IPS-18a (cell line): ENCODE results near the gene ST8SIA3.

Source experiments
- H3K27ac ChIP-seq: one replicate; pipeline ENCODE4 v1.5.1; 2013; ENCODE audit warnings: low read length
- H3K27me3 ChIP-seq: one replicate; pipeline ENCODE4 v1.6.1; 2013; ENCODE audit warnings: mild to moderate bottlenecking, low read length; ENCODE audit not compliant: control insufficient read depth, insufficient read depth
- H3K36me3 ChIP-seq: one replicate; pipeline ENCODE4 v1.6.1; 2013; ENCODE audit warnings: low read depth, low read length; ENCODE audit not compliant: control insufficient read depth
- H3K4me1 ChIP-seq: one replicate; pipeline ENCODE4 v1.6.1; 2013; ENCODE audit warnings: low read depth, low read length; ENCODE audit not compliant: control insufficient read depth
- H3K4me3 ChIP-seq: one replicate; pipeline ENCODE4 v1.5.1; 2013; ENCODE audit warnings: low read length
- H3K9ac ChIP-seq: one replicate; pipeline ENCODE4 v1.6.1; 2013; ENCODE audit warnings: mild to moderate bottlenecking, low read length, moderate library complexity
- H3K9me3 ChIP-seq: one replicate; pipeline ENCODE4 v1.6.1; 2013; ENCODE audit warnings: low read depth, low read length; ENCODE audit not compliant: control insufficient read depth

Gene ST8SIA3

DNA sequence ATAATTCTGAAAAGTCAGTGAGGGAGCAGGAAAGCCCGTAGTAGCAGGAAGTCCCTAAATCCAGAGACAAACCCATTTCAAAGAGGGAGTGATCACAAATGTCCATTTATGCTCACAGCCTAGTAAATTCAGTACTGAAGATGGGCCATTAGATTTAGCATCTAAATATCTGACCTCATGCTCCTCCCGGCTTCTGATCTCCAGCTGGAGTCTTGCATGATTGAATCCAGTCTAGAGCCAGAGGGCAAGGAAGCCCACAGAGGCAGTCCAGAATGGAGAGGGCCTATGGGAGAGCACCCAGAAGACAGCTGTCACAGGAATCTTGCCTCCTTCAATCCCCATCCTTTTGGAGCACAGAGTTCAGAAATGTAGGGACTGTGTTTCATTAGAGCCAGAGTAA is 16.0 kb upstream of the ST8SIA3 start:
- no peaks in the 10 kb centered on the region for H3K27me3 ChIP-seq
- H3K9ac ChIP-seq, result no peak overlapping the region
- H3K27ac ChIP-seq, result no peak overlapping the region
- H3K36me3 ChIP-seq, result no peaks in the 10 kb centered on the region
- no peaks in the 10 kb centered on the region for H3K4me1 ChIP-seq
- H3K9me3 ChIP-seq, result no peaks in the 10 kb centered on the region
- H3K4me3 ChIP-seq, result no peak overlapping the region

DNA sequence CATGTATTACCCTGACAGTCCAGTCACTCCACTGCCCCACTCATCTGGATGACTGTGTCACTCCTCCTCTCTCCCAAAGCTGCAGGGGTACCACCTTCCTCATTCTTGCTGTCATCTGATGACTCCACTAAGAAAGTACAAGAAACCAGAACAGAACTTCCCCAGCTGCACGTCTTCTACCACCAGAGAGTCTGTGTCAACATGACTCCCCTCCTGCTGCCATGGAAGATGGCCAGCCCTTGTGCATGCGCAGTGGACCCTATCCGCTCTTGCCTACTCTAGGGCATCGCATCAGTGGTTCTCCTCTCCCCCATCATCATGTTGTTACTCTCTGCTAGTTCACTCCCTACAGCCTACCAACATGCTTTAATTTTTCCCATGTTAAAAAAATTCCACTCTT is 14.5 kb upstream of the ST8SIA3 start:
- no peak overlapping the region for H3K9ac ChIP-seq
- H3K27ac ChIP-seq, result no peak overlapping the region
- no peak overlapping the region for H3K4me3 ChIP-seq
- H3K27me3 ChIP-seq, result no peaks in the 10 kb centered on the region
- no peaks in the 10 kb centered on the region for H3K9me3 ChIP-seq
- H3K4me1 ChIP-seq, result no peaks in the 10 kb centered on the region
- no peaks in the 10 kb centered on the region for H3K36me3 ChIP-seq

DNA sequence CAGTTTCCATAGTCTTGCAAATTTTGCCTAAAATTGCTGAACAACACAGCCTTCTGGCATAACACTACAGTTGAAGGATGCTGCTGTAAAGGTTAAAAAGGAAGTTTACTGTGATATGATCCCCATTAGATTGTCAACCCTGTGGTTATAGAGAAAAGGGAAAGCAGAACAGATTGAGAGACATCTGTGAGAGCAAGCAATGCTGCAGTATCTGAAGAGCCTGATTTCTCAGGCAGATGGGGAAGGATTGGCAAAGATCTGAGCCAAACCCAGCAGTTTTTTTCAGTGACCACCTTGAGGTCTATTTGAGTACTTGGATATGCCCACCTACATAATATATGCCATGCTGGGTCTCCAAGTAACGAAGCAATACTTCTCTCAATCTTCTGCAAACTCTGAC is 8.5 kb upstream of the ST8SIA3 start:
- H3K27ac ChIP-seq, result no peak overlapping the region
- H3K4me1 ChIP-seq, result no peaks in the 10 kb centered on the region
- H3K27me3 ChIP-seq, result no peaks in the 10 kb centered on the region
- H3K36me3 ChIP-seq, result no peaks in the 10 kb centered on the region
- H3K9ac ChIP-seq, result no peak overlapping the region
- no peaks in the 10 kb centered on the region for H3K9me3 ChIP-seq
- no peak overlapping the region for H3K4me3 ChIP-seq

DNA sequence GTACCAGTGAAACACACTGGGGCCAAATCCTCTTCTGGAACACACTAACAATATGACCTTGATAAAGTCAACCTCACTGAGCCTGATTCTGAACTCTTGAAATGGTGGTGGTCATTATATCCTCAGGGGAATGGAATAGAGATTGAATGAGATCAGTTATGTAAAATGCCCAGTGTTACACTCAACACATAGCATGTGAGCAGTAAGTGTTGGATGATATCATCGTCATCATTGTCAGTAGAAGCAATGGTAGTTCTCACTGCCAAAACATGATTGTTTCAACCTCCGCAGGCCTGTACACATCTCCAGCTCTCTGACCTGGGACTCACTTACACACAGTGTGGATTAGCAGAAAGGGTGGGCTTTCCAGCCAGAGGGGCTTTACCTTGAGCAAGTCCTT is 5.5 kb upstream of the ST8SIA3 start:
- Histone ChIP-seq H3K4me1 (no peaks in the 10 kb centered on the region), H3K27ac (no peak overlapping the region), H3K36me3 (no peaks in the 10 kb centered on the region), H3K9me3 (no peaks in the 10 kb centered on the region), H3K4me3 (no peak overlapping the region), H3K9ac (no peak overlapping the region), H3K27me3 (peaks cover 15% of the 10 kb centered on the region)

DNA sequence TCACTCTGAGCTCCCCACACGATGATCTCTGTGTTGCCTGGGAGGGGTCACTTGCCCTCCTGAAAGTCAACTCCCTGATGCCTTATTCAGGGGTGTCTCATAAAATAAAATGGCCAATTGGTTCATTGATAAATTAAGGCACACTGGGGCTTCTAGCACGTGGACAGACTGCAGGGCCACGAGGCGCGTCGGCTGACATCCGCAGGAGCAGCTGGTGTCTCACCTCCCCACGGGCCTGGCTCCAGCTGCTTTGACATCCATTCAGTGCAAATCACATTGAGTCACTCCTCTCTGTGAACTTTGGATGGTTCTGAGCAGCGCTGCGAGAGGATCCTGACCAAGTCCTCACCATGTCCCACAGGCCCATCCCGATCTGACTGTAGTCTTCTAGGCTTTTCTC is 4.6 kb upstream of the ST8SIA3 start:
- Histone ChIP-seq H3K36me3 (no peaks in the 10 kb centered on the region), H3K9ac (no peak overlapping the region), H3K27me3 (peaks cover 15% of the 10 kb centered on the region), H3K9me3 (no peaks in the 10 kb centered on the region), H3K27ac (no peak overlapping the region), H3K4me1 (no peaks in the 10 kb centered on the region), H3K4me3 (no peak overlapping the region)

DNA sequence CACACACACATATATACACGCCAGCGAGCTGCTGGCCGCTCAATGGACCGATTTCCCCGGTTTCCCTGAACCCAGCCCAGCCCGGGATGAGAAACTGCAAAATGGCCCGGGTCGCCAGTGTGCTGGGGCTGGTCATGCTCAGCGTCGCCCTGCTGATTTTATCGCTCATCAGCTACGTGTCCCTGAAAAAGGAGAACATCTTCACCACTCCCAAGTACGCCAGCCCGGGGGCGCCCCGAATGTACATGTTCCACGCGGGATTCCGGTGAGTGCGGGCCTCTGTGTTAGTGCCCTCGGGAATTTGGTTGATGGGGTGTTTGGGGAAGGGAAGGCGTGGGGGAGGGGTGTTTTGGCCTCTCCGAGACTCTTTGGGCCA is 392 bp downstream of the ST8SIA3 start:
- Histone ChIP-seq H3K4me1 (peaks cover 5% of the 10 kb centered on the region), H3K9ac (peak overlapping the region; percentile 31), H3K27me3 (peaks cover 27% of the 10 kb centered on the region), H3K36me3 (no peaks in the 10 kb centered on the region), H3K27ac (no peak overlapping the region), H3K4me3 (peak overlapping the region; percentile 85), H3K9me3 (no peaks in the 10 kb centered on the region)

DNA sequence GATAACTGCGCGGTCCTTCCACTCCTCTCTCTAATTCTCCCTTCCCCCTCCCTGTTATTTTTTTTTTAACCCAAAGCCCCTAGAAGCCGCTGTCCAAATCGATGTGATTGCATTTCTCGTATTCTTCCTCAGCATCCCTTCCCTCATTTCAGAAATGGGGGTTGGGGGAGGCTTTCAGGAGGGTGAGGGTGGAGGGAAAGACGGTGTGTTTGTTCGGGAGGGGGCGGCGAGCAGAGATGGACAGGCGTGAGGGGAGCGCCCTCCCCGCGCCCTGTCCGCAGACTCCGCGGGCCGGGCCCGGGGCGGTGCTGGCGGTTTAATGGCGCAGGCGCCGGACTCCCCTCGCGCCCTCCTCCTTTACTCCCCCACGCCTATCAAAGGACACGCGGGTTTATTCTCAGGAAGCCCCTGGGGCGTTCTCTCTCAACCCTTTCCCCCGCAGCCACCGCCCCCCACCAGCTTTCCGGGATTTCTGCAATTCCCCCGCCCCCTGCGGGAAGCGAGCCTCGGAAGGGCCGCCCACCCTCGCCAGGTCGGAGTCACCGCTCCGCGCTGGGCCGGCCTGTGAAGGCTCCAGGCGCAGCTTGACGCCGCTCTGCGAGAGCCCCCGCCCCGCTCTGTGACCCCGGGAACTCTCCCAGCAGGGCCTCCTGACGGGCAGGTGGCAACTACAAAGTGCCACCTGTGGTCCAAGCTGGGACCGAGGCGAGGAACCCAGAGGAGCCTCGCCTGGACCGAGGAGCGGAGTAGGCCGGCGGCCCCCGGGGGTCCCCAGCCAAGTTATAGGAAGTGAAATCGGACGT is 981 bp downstream of the ST8SIA3 start:
- Histone ChIP-seq H3K27ac (no peak overlapping the region), H3K9me3 (no peaks in the 10 kb centered on the region), H3K9ac (peak overlapping the region; percentile 31), H3K36me3 (no peaks in the 10 kb centered on the region), H3K27me3 (peaks cover 27% of the 10 kb centered on the region), H3K4me1 (peaks cover 5% of the 10 kb centered on the region), H3K4me3 (peak overlapping the region; percentile 85)

DNA sequence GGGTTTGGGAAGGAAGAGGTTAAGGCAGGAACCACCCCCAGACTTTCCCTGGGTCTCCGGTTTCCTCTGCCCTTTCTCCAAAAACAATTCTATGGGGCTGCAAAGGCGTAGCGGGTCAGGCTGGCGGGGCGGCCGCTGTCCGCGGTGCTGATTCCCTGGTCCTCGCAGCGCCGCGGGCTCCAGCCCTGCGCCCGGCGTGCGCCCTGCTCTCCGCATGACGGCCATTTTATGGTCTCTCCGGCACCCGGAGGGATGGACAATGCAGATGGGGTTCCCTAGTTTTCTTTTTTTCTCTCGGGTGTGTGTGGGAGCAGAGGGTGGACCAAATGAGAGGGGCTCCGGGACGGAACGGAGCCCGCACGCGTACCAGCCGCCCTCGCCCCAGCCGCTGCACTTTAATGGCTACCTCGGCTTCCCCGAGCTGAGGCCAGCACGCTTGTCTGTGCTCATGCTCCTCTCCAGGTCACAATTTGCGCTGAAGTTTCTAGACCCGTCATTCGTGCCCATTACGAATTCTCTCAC is 1.6 kb downstream of the ST8SIA3 start:
- Histone ChIP-seq H3K27me3 (peaks cover 27% of the 10 kb centered on the region), H3K4me3 (peak overlapping the region; percentile 85), H3K36me3 (no peaks in the 10 kb centered on the region), H3K4me1 (peaks cover 5% of the 10 kb centered on the region), H3K27ac (no peak overlapping the region), H3K9me3 (no peaks in the 10 kb centered on the region), H3K9ac (peak overlapping the region; percentile 55)

DNA sequence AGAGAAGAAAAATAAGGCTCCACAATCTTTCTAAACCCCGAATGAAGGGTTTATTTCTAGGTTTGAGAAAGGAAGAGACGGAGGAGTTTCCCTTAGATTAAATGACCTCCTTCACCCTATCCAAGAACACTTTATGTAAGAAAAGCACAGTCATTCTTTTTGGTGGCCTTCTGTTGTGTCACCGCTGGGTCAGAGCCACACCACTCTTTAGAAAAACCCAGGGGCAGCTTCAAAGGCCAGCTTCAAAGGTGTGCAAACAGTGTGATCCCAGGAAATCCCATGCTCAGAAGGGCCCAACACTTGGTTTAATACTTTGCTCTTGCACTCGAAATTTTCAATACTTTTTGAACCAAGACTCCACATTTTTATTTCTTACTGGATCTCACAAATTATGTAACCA is 7.1 kb downstream of the ST8SIA3 start:
- Histone ChIP-seq H3K9me3 (no peaks in the 10 kb centered on the region), H3K27me3 (peaks cover 10% of the 10 kb centered on the region), H3K36me3 (no peaks in the 10 kb centered on the region), H3K27ac (no peak overlapping the region), H3K4me3 (no peak overlapping the region), H3K9ac (no peak overlapping the region), H3K4me1 (peaks cover 3% of the 10 kb centered on the region)

DNA sequence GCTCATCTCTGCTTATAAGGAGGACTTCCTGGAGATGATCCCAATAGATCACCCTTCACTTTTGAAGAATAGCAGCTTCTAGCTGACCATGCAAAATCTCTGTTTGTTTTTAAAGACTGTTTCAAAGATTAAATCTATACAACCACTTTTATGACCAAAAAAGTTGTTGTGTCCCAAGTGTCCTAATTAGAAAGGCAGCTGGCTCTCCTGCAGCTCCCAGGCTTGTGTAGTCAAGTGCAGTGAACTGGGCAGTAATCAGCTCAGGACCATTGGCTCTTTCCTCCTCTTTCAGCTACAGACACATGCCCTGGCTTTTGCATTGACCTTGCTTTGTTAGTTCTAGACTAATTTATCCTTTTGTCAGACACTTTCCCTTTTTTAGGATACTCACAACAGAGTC is 10.4 kb downstream of the ST8SIA3 start:
- Histone ChIP-seq H3K36me3 (no peaks in the 10 kb centered on the region), H3K27ac (no peak overlapping the region), H3K4me1 (no peaks in the 10 kb centered on the region), H3K9me3 (no peaks in the 10 kb centered on the region), H3K27me3 (no peaks in the 10 kb centered on the region), H3K4me3 (no peak overlapping the region), H3K9ac (no peak overlapping the region)

DNA sequence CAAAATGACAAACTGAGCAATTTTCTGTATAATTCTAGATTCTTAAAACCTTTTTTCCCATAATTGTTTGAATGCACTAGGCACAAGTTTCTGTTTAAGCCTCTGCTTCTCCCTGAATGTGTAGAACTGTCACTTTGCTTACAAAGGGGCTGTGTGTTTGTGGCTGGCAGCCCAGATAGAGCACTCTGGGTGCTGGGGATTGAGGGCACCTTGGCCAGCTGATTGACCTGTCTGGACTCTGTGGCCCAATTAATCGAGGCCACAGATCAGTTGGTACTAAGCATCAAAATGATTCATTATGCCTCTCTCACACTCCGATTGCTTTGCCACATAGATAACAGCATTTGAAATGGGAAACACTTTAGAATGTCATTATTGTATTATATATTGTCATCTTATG is 12.1 kb downstream of the ST8SIA3 start:
- Histone ChIP-seq H3K9me3 (no peaks in the 10 kb centered on the region), H3K36me3 (no peaks in the 10 kb centered on the region), H3K4me3 (no peak overlapping the region), H3K27me3 (no peaks in the 10 kb centered on the region), H3K4me1 (no peaks in the 10 kb centered on the region), H3K27ac (no peak overlapping the region), H3K9ac (no peak overlapping the region)

DNA sequence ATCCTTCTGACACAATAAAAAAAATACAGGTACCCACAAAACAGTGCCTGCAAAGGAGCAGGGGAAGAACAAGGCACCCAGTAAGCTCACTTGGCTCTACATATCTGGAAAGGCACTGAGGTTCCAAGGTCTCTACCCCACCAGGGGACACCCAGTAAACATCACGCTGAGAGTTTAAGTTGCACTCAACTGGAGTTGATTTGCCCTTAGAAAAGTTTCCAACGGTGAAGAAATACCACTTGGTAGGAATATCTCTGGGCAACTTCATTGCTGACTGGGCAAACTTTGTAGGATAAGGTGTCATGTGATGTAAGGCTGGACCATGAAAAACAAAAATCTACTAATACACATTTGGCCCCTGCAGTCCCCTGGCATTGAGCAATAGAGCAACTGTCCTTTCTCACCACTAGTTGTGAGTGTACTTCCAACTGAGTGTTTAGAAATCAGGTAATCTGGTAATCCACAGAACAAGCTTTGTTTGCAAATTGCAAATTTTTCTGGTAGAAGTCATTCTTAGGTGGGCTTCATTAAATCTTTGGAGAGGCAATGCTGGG is 14.2 kb downstream of the ST8SIA3 start:
- H3K9me3 ChIP-seq, result no peaks in the 10 kb centered on the region
- no peak overlapping the region for H3K4me3 ChIP-seq
- H3K36me3 ChIP-seq, result no peaks in the 10 kb centered on the region
- no peak overlapping the region for H3K9ac ChIP-seq
- no peaks in the 10 kb centered on the region for H3K27me3 ChIP-seq
- H3K27ac ChIP-seq, result no peak overlapping the region
- H3K4me1 ChIP-seq, result no peaks in the 10 kb centered on the region
